ENCODE results near the gene PACS2.
"Not testable (repeated sequence)": the region's sequence is repeated elsewhere in the genome, so short reads cannot be mapped to it uniquely, and the experiment has no call there.

The PACS2 gene

DNA sequence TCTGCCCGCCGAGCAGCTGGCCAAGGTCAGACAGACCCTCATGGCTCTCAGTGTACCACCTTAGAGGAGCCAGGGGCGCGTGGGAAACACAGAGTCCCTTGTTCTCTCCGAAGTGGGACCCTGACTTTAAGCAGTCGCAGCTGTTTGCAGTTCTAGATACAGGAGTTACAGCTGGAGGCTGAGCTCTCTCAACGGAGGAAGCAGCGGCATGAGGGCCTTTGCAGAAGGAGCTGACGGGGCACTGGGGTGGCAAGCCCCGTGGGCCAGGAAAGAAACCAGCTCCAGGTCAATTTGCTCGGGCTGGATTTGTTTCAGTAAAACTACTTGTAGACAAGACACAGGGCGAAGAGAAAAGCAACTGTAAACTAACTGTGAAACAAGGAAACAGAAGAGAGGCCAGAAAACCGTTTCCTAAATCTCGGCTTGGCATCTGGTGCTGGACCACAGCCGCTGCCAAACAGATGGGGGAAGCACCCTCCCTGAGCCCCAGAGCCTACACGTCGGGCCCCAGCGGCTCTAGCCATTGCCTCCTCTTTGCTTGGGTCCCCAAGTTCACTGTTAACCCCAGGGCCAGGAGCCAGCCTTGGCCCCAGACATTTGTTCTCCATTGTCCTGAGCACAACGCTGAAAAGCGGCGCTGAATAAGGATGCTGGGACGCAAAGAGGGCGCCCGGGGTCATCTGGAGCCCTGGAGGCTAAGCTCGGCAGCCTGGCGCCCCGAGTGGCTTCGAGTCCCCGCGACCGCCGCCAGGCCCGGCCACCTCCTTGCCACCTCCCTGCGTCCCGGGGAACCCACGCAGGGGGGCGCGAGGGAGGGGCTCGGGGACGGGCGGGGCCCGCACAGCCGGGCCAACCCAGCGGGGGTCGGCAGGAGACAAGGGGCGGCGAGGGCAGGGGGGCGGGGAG lies 914 bp upstream of the PACS2 start:
- peak in 1 of 2 donors; percentile 11 for DNase-seq (ENCODE audit: low read depth in 2 of 2, low spot score in 1 of 2)

DNA sequence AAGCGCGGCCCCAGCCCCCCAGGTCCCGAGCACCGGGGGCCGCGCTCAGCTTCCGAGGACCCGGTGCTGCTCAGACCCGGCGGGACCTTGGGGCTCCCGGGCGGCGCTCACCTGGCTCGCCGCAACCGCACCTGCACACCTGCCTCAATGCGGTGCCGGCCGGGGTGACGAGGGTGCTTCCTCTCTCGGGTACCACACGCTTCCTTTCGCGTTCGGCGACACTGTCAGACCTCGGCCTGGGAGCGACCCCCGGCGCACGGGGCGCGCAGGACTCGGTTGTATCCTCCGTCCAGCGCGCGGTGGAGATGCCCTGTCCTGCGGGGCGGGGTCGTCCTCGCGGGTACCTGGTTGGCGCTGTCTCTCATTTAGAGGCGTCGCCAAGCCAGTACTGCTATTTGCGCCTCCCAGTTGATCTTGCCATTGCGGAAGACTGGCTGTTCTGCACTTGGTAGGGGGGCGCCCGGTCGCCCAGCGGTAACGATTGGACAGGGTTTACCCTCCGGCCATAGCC lies 718 bp downstream of the PACS2 start:
- DNase-seq (ENCODE audit: low read depth in 2 of 2, low spot score in 1 of 2): peak in 1 of 2 donors; percentile 24

DNA sequence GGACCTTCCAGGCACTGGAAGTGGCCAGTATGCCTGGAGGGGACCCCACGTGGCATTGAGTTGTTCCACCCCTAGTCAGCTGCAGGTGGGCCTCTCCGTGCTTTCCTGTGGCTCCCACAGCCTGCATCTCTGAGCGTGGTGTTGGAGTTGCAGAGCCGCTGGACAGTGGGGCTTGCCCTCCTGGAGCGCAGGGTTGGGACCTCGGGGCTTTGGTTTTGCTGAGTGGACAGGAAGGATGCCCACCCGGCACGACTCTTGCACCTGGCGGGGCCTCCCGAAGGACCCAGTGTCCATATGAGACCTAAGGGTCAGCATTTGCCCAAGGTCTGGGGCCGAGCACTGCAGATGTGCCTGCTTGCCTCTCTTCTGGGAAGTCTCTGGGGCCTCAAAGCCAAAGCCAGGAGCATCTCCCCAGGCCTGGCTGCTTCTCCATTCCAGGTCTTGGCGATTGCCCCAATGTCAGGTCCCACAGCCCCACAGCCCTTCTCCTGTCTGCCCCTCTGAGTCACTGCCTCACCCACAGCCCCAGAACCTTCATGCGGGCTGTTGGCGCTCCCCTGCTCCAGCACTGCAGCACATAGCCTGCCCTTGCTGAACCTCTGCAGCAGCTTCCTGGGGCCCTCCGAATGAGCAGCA lies 1.5 kb downstream of the PACS2 start:
- DNase-seq (ENCODE audit: low read depth in 2 of 2, low spot score in 1 of 2): no peak

DNA sequence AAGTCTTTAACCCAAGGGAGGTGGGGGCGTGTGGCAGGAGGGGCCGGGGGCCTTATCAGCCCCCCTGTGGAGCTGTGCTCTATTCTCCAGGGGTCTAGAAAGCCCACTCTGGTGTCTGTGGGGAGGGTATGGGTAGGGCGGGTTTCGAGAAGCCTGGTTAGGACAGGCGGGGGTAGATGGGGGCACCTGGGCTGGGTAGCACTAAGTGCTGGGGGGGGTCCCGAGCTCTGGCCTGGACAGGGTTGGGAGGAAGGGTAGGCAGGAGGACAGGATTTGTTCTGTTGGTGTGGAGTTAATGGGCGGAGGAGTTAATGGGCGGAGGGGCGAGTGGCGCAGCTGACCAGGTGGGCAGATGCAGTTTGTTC lies 2.0 kb downstream of the PACS2 start:
- DNase-seq (ENCODE audit: low read depth in 2 of 2, low spot score in 1 of 2): no peak

- DNase-seq (ENCODE audit: low read depth in 2 of 2, low spot score in 1 of 2): no peak
These were observed 2.5 kb downstream of the PACS2 start for GRCh38 chr14:105316968-105317510.

- no peak for DNase-seq (ENCODE audit: low read depth in 2 of 2, low spot score in 1 of 2)
These were observed 3.0 kb downstream of the PACS2 start for GRCh38 chr14:105317546-105317945.

GRCh38 chr14:105322791-105323556 lies 8.4 kb downstream of the PACS2 start:
- no peak for DNase-seq (ENCODE audit: low read depth in 2 of 2, low spot score in 1 of 2)

DNA sequence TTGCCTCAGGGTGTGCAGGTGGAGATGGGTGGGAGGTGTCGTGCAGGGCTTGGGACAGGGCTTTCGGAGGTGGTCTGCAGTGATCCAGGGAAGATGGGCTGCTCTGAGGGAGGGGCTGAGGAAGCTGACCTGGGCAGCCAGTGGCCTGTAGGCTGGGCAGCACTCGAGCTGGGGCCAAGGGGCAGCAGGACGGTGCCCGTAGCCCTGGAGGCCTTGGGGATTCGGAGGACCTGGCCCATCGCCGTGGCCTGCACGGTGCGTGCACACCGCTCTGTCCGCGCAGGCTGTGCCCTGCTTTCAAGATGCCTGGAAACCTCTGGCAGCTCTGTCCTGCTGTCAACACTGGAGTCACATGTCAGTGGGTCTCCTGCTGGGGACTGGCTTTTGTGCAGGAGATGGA lies 9.1 kb downstream of the PACS2 start:
- no peak for DNase-seq (ENCODE audit: low read depth in 2 of 2, low spot score in 1 of 2)

GRCh38 chr14:105324080-105324778 lies 9.7 kb downstream of the PACS2 start:
- no peak for DNase-seq (ENCODE audit: low read depth in 2 of 2, low spot score in 1 of 2)

GRCh38 chr14:105324871-105325270 lies 10.3 kb downstream of the PACS2 start:
- DNase-seq (ENCODE audit: low read depth in 2 of 2, low spot score in 1 of 2): no peak

- DNase-seq (ENCODE audit: low read depth in 2 of 2, low spot score in 1 of 2): no peak
These were observed 10.8 kb downstream of the PACS2 start for GRCh38 chr14:105325303-105325702.

GRCh38 chr14:105325716-105326567 lies 11.4 kb downstream of the PACS2 start:
- DNase-seq (ENCODE audit: low read depth in 2 of 2, low spot score in 1 of 2): no peak

- no peak for DNase-seq (ENCODE audit: low read depth in 2 of 2, low spot score in 1 of 2)
These were observed 12.0 kb downstream of the PACS2 start for GRCh38 chr14:105326568-105326867.

- no peak for DNase-seq (ENCODE audit: low read depth in 2 of 2, low spot score in 1 of 2)
These were observed 12.5 kb downstream of the PACS2 start for GRCh38 chr14:105326891-105327694.

- DNase-seq (ENCODE audit: low read depth in 2 of 2, low spot score in 1 of 2): not testable (repeated sequence)
These were observed 13.1 kb downstream of the PACS2 start for GRCh38 chr14:105327695-105328045.

- no peak for DNase-seq (ENCODE audit: low read depth in 2 of 2, low spot score in 1 of 2)
These were observed 13.6 kb downstream of the PACS2 start for GRCh38 chr14:105328070-105328677.

GRCh38 chr14:105328678-105329390 lies 14.3 kb downstream of the PACS2 start:
- DNase-seq (ENCODE audit: low read depth in 2 of 2, low spot score in 1 of 2): no peak
